Kidney glomerular epithelial cell (primary cell): ENCODE data around the gene ZNF106.

Experiments used
- DNase-seq: peaks from one replicate; lab custom pipeline; 2025; lab: John Stamatoyannopoulos, UW

ZNF106 gene

GRCh38 chr15:42474827-42475226 lies 16.1 kb downstream of the ZNF106 start:
- DNase-seq: no peak

- no peak for DNase-seq
Observed at GRCh38 chr15:42471002-42471401, 19.9 kb downstream of the ZNF106 start.

GRCh38 chr15:42465520-42466259 lies 25.3 kb downstream of the ZNF106 start:
- DNase-seq: no peak

GRCh38 chr15:42461261-42461660 lies 29.7 kb downstream of the ZNF106 start:
- no peak for DNase-seq

GRCh38 chr15:42457445-42458442 lies 33.2 kb downstream of the ZNF106 start:
- DNase-seq: peak; percentile 40

- DNase-seq: no peak
Observed at GRCh38 chr15:42456971-42457370, 34.0 kb downstream of the ZNF106 start.

- no peak for DNase-seq
Observed at GRCh38 chr15:42456531-42456930, 34.4 kb downstream of the ZNF106 start.

- no peak for DNase-seq
Observed at GRCh38 chr15:42453826-42454225, 37.1 kb downstream of the ZNF106 start.

GRCh38 chr15:42450425-42450790 lies 40.5 kb downstream of the ZNF106 start:
- DNase-seq: no peak

GRCh38 chr15:42449770-42450424 lies 41.0 kb downstream of the ZNF106 start:
- no peak for DNase-seq

GRCh38 chr15:42448281-42448680 lies 42.7 kb downstream of the ZNF106 start:
- no peak for DNase-seq

- DNase-seq: no peak
Observed at GRCh38 chr15:42447599-42447998, 43.3 kb downstream of the ZNF106 start.

- no peak for DNase-seq
Observed at GRCh38 chr15:42445551-42445950, 45.4 kb downstream of the ZNF106 start.

- DNase-seq: no peak
Observed at GRCh38 chr15:42444415-42445063, 46.4 kb downstream of the ZNF106 start.

- no peak for DNase-seq
Observed at GRCh38 chr15:42427429-42428223, 63.3 kb downstream of the ZNF106 start.

- DNase-seq: no peak
Observed at GRCh38 chr15:42421376-42421775, 69.6 kb downstream of the ZNF106 start.

- no peak for DNase-seq
Observed at GRCh38 chr15:42419369-42419768, 71.6 kb downstream of the ZNF106 start.

- DNase-seq: no peak
Observed at GRCh38 chr15:42413920-42414319, 77.0 kb downstream of the ZNF106 start.

- DNase-seq: no peak
Observed at GRCh38 chr15:42411884-42412283, 79.1 kb downstream of the ZNF106 start.

GRCh38 chr15:42409011-42409410 lies 81.9 kb downstream of the ZNF106 start:
- DNase-seq: no peak

- DNase-seq: no peak
Observed at GRCh38 chr15:42408178-42408577, 82.8 kb downstream of the ZNF106 start.
